Lower lobe of right lung (tissue), 2 donors: ENCODE data around the gene SLC29A3. TPM values are rescaled to one million over a fixed set of nuclear protein-coding genes. Genes with fewer than 3 reads are reported as not detected.

ENCODE experiments used
- ATAC-seq, 2 donors: fragments of 200-7000 bp; cut with Tn5 transposase; one replicate each; pipeline ENCODE4 v1.9.1; 2020 to 2022; ENCODE audit warnings: mild to moderate bottlenecking in 2 of 2, moderate library complexity in 2 of 2
- DNase-seq: peaks from one replicate; pipeline ENCODE4 v3.0.0-alpha.2; 2020
- H3K27ac ChIP-seq: fragments of 200-600 bp; one replicate; pipeline ENCODE4 v1.8.0; 2022
- H3K27me3 ChIP-seq: fragments of 200-600 bp; one replicate; pipeline ENCODE4 v1.8.0; 2022; ENCODE audit warnings: low read depth
- H3K36me3 ChIP-seq: fragments of 200-600 bp; one replicate; pipeline ENCODE4 v1.8.0; 2022; ENCODE audit warnings: mild to moderate bottlenecking
- H3K4me1 ChIP-seq: fragments of 200-600 bp; one replicate; pipeline ENCODE4 v1.8.0; 2022
- H3K4me3 ChIP-seq: fragments of 200-600 bp; one replicate; pipeline ENCODE4 v1.8.0; 2022; ENCODE audit warnings: mild to moderate bottlenecking
- H3K9me3 ChIP-seq: fragments of 200-600 bp; one replicate; pipeline ENCODE4 v1.8.0; 2022
- CTCF ChIP-seq: fragments of 200-600 bp; IDR thresholded peaks from one replicate; pipeline ENCODE4 v1.8.0; 2022; ENCODE audit warnings: antibody characterized with exemption, mild to moderate bottlenecking
- intact Hi-C: fragments of 100-400 bp; cut with DNase I; formaldehyde crosslinking; loops from one replicate; pipeline ENCODE4 v1.11.0; 2022
- total RNA-seq: library from RNA; stranded (reverse); fragmentation: NEBNext Ultra II Directional; extraction: Animal tissue kit (Norgen Biotek cat#: 25700); gene quantifications from one replicate; pipeline ENCODE4 v1.2.1, GENCODE V29; 2021
- donor health status: DM: no; HTN: yes; CAD: no; lungs with severe emphysema.

SLC29A3 gene
- total RNA-seq, 1 donor from 2014 or later = 13.2 TPM

- intact Hi-C loops = no loop called here
- Histone ChIP-seq H3K9me3 (no peaks in the 10 kb centered on the region), H3K4me3 (peak overlapping the region; percentile 67), H3K27ac (peak overlapping the region; percentile 66), H3K36me3 (peaks cover 22% of the 10 kb centered on the region), H3K27me3 (no peaks in the 10 kb centered on the region), H3K4me1 (peaks cover 29% of the 10 kb centered on the region)
- TF ChIP-seq CTCF = no peak
- ATAC-seq (no peak), DNase-seq (no peak)
Observed at GRCh38 chr10:71319800-71320392, 837 bp downstream of the SLC29A3 start.

- intact Hi-C loops = no loop called here
- no peaks in the 10 kb centered on the region for H3K27me3 ChIP-seq
- H3K4me1 ChIP-seq = peaks cover 28% of the 10 kb centered on the region
- H3K27ac ChIP-seq = no peak overlapping the region
- H3K4me3 ChIP-seq = no peak overlapping the region
- H3K9me3 ChIP-seq = no peaks in the 10 kb centered on the region
- ATAC-seq (no peak), DNase-seq (no peak)
- TF ChIP-seq CTCF = no peak
- peaks cover 29% of the 10 kb centered on the region for H3K36me3 ChIP-seq
Observed at GRCh38 chr10:71320592-71320991, 1.5 kb downstream of the SLC29A3 start.

GRCh38 chr10:71321386-71321785, 2.3 kb downstream of the SLC29A3 start:
- no peak for ATAC-seq
- no peaks in the 10 kb centered on the region for H3K9me3 ChIP-seq
- H3K4me3 ChIP-seq = no peak overlapping the region
- no peaks in the 10 kb centered on the region for H3K27me3 ChIP-seq
- no peak for DNase-seq
- H3K4me1 ChIP-seq = peaks cover 20% of the 10 kb centered on the region
- TF ChIP-seq CTCF = no peak
- no peak overlapping the region for H3K27ac ChIP-seq
- intact Hi-C loops = no loop called here
- H3K36me3 ChIP-seq = peaks cover 32% of the 10 kb centered on the region

GRCh38 chr10:71323407-71323806, 4.3 kb downstream of the SLC29A3 start:
- no peaks in the 10 kb centered on the region for H3K27me3 ChIP-seq
- peaks cover 11% of the 10 kb centered on the region for H3K4me1 ChIP-seq
- TF ChIP-seq CTCF = no peak
- no peak for DNase-seq
- H3K36me3 ChIP-seq = peaks cover 44% of the 10 kb centered on the region
- no peaks in the 10 kb centered on the region for H3K9me3 ChIP-seq
- intact Hi-C loops = no loop called here
- no peak overlapping the region for H3K4me3 ChIP-seq
- no peak overlapping the region for H3K27ac ChIP-seq
- ATAC-seq = no peak

GRCh38 chr10:71324743-71325142, 5.7 kb downstream of the SLC29A3 start:
- TF ChIP-seq CTCF = no peak
- H3K4me1 ChIP-seq = peaks cover 4% of the 10 kb centered on the region
- intact Hi-C loops = no loop called here
- peaks cover 48% of the 10 kb centered on the region for H3K36me3 ChIP-seq
- DNase-seq (no peak), ATAC-seq (no peak)
- H3K9me3 ChIP-seq = no peaks in the 10 kb centered on the region
- no peak overlapping the region for H3K4me3 ChIP-seq
- H3K27ac ChIP-seq = no peak overlapping the region
- H3K27me3 ChIP-seq = no peaks in the 10 kb centered on the region
